DMS79 treated with DMSO at 0.1 percent for 48 hours (cell line): ENCODE measurements around the gene ATAD3A.

Experiments used
- DNase-seq: peaks from one replicate; lab custom pipeline; 2025; lab: John Stamatoyannopoulos, UW

The ATAD3A gene

GRCh38 chr1:1583347-1584010, 71.5 kb downstream of the ATAD3A start:
- no peak for DNase-seq
